ENCODE measurements around the gene RIMS1.

DNA sequence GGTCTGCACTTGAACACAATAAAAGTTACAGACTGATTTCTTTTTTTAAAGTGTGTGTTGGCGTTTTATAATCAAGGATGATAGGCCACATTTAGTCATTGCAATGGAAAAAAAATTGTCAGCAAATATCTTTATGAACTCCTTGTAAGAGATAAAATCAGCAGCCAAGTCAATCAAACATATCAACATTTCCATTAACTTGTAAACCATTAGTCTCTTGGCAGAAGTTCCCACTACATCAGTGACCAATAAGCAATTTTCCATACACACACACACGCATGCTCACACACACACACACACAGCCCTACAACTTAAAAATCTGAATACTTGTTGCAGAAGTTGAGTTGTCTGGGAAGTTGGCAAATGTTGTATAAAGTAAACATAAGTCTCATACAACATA lies 419.6 kb downstream of the RIMS1 start:
- no peak for TF ChIP-seq EMX1 (CRISPR knock-in tag; IDR thresholded peaks at IDR 0.05)
- no peak for TF ChIP-seq FOXJ3 (CRISPR knock-in tag; IDR thresholded peaks at IDR 0.05; ENCODE audit: borderline replicate concordance)
- TF ChIP-seq ZNF423 (CRISPR knock-in tag; IDR thresholded peaks at IDR 0.05) = no peak
- TF ChIP-seq TEAD1 (CRISPR knock-in tag; IDR thresholded peaks at IDR 0.05) = no peak

All from WTC11 (cell line).